HG02571 (cell line): ENCODE measurements around the gene ICA1.
"Not testable (repeated sequence)": the region's sequence is repeated elsewhere in the genome, so short reads cannot be mapped to it uniquely, and the experiment has no call there.

Experiments
- ATAC-seq: cut with Tn5 transposase; IDR thresholded peaks from one replicate; pipeline ENCODE4 v1.9.1; 2021; ENCODE audit warnings: mild to moderate bottlenecking, moderate library complexity; ENCODE audit not compliant: unreplicated experiment

ICA1 gene

GRCh38 chr7:8261711-8262695, at the start of gene ICA1:
ICA1 (minus strand) TSS chr7:8262167; CDS start chr7:8235926, 26,241 bp downstream.
- ATAC-seq: peak; percentile 51

GRCh38 chr7:8310876-8311275, 48.9 kb upstream of the ICA1 start:
- ATAC-seq: no peak

GRCh38 chr7:8305625-8306388, 43.8 kb upstream of the ICA1 start:
- ATAC-seq: no peak

GRCh38 chr7:8305104-8305503, 43.1 kb upstream of the ICA1 start:
- no peak for ATAC-seq

GRCh38 chr7:8303904-8304528, 42.0 kb upstream of the ICA1 start:
- ATAC-seq: no peak

- ATAC-seq: not testable (repeated sequence)
Observed at GRCh38 chr7:8297023-8297422, 35.1 kb upstream of the ICA1 start.

GRCh38 chr7:8296362-8296659, 34.3 kb upstream of the ICA1 start:
- ATAC-seq: no peak

- ATAC-seq: peak; percentile 90
Observed at GRCh38 chr7:8295638-8296361, 33.8 kb upstream of the ICA1 start.

- no peak for ATAC-seq
Observed at GRCh38 chr7:8291397-8292141, 29.6 kb upstream of the ICA1 start.

- ATAC-seq: no peak
Observed at GRCh38 chr7:8290645-8291308, 28.8 kb upstream of the ICA1 start.

GRCh38 chr7:8286118-8286517, 24.2 kb upstream of the ICA1 start:
- no peak for ATAC-seq

- ATAC-seq: no peak
Observed at GRCh38 chr7:8285155-8285554, 23.2 kb upstream of the ICA1 start.

- no peak for ATAC-seq
Observed at GRCh38 chr7:8284606-8285005, 22.6 kb upstream of the ICA1 start.

GRCh38 chr7:8283968-8284367, 22.0 kb upstream of the ICA1 start:
- no peak for ATAC-seq

GRCh38 chr7:8282871-8283270, 20.9 kb upstream of the ICA1 start:
- no peak for ATAC-seq

GRCh38 chr7:8282162-8282561, 20.2 kb upstream of the ICA1 start:
- no peak for ATAC-seq

- no peak for ATAC-seq
Observed at GRCh38 chr7:8278183-8278582, 16.2 kb upstream of the ICA1 start.

- no peak for ATAC-seq
Observed at GRCh38 chr7:8277394-8277982, 15.5 kb upstream of the ICA1 start.

GRCh38 chr7:8274589-8274988, 12.6 kb upstream of the ICA1 start:
- ATAC-seq: no peak
